Endothelial cell of umbilical vein (primary cell): ENCODE measurements around the gene LILRB5.

Experiments
- POLR2A ChIP-seq: IDR thresholded peaks from 2 replicates; pipeline ENCODE4 v1.6.1; 2012; ENCODE audit warnings: low read depth, mild to moderate bottlenecking, control low read depth, low read length
- TF ChIP-seq, protein P1 (sequence below), 2 donors: IDR thresholded peaks; 1 replicate in 1 of 2; 2 replicates in 1 of 2; pipeline ENCODE4 v1.5.1; 2011; ENCODE audit warnings: low read length in 2 of 2, mild to moderate bottlenecking in 2 of 2, moderate library complexity in 2 of 2, control low read depth in 1 of 2, inconsistent platforms in 1 of 2, low read depth in 1 of 2; ENCODE audit not compliant: insufficient read depth in 1 of 2; ENCODE audit errors: extremely low read depth in 1 of 2
- TF ChIP-seq, protein P2 (sequence below): IDR thresholded peaks from 2 replicates; pipeline ENCODE4 v1.6.1; 2011; ENCODE audit not compliant: insufficient read depth, insufficient read length

DNA sequence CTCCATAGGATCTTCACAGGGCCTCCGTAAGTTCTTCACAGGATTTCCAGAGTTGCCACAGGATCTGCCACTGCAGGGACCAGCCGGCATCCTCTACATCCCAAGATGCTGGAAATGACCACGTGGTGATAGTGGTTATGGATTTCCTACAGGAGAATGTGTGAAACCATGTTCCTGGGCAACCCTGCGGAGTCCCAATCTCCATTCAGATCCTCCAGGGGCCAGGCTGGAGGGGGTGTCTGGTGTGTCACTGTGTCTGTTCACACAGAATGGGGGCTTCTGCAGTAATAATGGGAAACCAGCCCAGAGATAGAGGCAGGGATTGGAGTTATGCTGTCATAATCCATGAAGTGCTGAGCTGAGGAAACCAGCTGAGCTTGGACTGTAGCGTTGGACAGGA is 23.1 kb downstream of the LILRB5 start:
- TF ChIP-seq, protein P1, sequence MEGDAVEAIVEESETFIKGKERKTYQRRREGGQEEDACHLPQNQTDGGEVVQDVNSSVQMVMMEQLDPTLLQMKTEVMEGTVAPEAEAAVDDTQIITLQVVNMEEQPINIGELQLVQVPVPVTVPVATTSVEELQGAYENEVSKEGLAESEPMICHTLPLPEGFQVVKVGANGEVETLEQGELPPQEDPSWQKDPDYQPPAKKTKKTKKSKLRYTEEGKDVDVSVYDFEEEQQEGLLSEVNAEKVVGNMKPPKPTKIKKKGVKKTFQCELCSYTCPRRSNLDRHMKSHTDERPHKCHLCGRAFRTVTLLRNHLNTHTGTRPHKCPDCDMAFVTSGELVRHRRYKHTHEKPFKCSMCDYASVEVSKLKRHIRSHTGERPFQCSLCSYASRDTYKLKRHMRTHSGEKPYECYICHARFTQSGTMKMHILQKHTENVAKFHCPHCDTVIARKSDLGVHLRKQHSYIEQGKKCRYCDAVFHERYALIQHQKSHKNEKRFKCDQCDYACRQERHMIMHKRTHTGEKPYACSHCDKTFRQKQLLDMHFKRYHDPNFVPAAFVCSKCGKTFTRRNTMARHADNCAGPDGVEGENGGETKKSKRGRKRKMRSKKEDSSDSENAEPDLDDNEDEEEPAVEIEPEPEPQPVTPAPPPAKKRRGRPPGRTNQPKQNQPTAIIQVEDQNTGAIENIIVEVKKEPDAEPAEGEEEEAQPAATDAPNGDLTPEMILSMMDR (IDR thresholded peaks at IDR 0.05; ENCODE audit: extremely low read depth in 1 of 2, insufficient read depth in 1 of 2, low read depth in 1 of 2, low read length in 2 of 2): no peak
- TF ChIP-seq, protein P2, sequence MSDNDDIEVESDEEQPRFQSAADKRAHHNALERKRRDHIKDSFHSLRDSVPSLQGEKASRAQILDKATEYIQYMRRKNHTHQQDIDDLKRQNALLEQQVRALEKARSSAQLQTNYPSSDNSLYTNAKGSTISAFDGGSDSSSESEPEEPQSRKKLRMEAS: no peak
- no peak for TF ChIP-seq POLR2A
